Left renal cortex interstitium (tissue), 4 donors: ENCODE results near the gene OR51F1. TPM values are rescaled to one million over a fixed set of nuclear protein-coding genes. Genes with fewer than 3 reads are reported as not detected.
"Not testable (repeated sequence)": the region's sequence is repeated elsewhere in the genome, so short reads cannot be mapped to it uniquely, and the experiment has no call there.

Source experiments
- DNase-seq, 4 donors: peaks; one replicate each; pipeline ENCODE4 v3.0.0-alpha.2; 2013; ENCODE audit warnings: low read depth in 4 of 4, low spot score in 2 of 4, missing footprints in 1 of 4
- polyA plus RNA-seq, 4 donors: library from polyadenylated mRNA; unstranded; fragments of 120-200 nt; gene quantifications; one replicate each; pipeline ENCODE4 v1.2.1, GENCODE V29; 2013; ENCODE audit not compliant: insufficient read length in 4 of 4

The OR51F1 gene, protein sequence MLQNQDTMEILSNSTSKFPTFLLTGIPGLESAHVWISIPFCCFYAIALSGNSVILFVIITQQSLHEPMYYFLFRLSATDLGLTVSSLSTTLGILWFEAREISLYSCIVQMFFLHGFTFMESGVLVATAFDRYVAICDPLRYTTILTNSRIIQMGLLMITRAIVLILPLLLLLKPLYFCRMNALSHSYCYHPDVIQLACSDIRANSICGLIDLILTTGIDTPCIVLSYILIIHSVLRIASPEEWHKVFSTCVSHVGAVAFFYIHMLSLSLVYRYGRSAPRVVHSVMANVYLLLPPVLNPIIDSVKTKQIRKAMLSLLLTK
- not detected for polyA plus RNA-seq

DNA sequence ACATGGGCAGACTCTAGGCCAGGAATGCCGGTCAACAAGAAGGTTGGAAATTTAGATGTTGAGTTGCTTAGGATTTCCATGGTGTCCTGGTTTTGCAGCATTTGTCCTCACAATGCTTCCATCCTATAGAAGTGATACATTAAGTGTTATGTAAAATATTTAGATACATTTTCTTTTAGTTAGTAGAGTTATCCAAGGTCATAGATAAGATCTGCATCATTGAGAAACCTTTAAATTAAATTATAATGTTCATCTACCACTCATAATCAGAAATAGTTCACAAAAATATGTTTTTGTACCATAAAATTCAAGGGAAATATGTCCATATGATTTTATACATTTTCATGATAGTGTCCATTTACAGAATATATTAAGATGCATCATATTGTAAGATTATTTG, at the start of gene OR51F1:
OR51F1 (minus strand) TSS at position 101 of the 400 bp plus-strand sequence; CDS start at position 101, 0 bp downstream.
- no peak for DNase-seq

DNA sequence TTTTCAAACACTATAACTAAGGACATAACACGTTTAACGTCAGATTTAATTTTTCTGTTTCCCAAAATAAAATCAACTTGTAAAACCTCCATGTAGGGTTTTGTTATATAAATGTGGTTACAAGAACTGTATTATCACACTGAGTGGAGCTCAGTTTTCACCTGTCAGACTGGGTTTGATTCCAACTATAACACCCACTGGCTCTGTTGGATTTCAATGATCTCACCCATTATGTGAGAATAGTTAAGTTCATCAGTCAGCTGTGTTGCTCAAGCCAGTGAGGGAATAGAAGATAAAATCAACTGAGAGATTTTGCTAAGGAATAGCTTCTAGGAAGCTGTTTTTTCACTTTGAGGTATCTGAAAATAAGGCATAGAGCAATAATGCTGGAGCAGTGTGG, 39.5 kb upstream of the OR51F1 start:
- no peak for DNase-seq

DNA sequence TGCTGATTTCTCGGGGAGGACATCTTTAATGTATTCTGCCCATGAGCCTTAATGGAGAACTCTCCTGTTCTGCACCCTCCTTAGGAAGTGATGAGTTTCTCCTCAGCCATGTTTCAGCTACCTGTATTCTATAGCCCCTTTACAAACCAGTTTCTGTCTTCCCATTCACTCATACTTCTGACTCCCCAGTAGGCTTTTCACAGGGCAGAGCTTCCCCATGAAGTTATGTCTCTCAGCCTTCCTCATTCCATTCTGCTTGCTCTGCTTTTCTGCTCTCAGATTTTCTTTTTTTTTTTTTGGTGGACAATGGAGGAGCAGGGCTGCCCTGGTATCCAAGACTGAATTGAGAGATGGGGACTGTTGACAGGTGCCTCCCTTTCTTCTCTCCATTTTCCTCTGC, 38.7 kb upstream of the OR51F1 start:
- no peak for DNase-seq

DNA sequence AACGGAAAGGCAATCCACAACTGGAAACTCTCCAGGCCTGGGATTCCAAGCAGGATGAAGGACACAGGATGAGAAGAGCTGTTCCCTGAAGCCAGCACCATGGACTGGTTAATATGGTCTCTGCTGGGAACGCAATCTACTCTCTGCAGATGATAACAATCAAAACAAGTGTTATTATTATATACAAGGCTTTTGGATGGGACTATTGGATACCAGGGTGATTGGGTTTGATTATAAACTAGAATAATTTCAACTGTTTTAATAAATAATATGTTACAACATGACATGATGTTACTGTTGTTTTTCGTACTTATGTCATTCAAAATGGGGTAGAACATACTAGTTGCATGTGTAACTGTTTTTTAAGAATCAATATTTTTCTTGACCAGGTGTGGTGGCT, 34.5 kb upstream of the OR51F1 start, which contains the start of gene OR52R1:
OR52R1 (minus strand) TSS at position 101 of the 400 bp plus-strand sequence; CDS start at position 101, 0 bp downstream.
- DNase-seq = no peak

DNA sequence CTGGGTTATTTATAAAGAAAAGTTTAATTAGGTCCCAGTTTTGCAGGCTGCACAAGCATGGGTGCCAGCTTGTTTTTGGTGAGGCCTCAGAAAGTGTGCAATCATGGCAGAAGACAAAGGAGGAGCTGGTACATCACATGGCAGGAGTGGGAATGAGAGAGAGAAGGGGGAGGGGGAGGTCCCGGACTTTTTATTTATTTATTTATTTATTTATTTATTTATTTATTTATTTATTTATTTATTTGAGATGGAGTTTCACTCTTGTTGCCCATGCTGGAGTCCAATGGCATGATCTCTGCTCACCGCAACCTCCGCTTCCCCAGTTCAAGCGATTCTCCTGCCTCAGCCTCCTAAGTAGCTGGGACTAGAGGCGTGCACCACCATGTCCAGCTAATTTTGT, 31.6 kb upstream of the OR51F1 start:
- DNase-seq = not testable (repeated sequence)

DNA sequence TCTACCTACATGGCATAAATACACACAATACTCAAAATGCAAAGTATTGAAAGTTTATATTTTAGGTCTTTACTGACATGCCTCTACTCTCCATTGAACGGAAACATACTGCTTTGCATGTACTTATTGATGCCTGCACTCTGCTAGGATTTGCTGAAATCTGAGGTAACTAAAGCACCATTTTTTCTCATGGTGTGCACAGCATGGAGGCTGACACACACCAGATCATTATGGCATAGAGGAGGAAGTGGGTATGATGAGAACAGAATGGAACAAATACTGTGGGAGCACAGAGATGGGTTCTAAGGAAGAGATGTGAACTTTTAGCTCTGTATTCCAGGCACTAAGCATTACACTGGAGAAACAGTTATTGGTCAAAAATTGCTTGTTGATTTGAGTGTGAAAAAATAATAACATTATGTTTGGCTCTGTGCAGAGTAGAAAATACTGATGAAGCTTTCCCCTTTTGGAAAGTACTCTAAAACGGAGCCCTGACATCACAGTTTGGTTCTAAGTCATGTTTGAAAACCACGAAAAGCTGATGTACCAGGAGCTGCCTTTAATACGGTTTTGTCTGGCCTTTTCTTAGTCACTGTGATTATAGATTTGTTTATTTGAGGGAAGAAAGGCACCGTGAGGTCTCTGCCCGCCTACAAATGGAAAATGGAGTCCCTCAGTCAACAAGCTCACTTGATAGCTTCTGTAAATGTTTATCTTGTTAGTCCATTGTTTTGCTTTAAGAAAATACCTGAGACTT, 28.9 kb upstream of the OR51F1 start:
- DNase-seq = no peak

DNA sequence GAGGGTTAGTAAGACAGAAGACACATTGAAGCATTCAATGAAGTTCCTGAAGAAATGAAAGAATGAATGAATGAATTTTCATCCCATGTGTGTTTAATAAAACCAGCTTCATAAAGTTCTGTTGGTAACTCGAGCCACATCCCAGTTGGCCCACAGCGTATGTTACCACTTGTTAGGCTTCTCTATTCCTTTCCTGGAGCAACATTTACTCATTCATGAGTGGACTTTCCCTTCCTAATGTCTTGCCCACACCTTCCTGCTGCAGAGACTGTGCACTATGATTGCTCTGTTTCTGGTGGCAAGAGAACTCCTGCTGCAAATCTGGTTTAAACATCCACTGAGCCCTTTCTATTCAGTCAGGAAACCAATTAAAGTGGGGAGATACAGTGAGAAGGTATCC, 27.5 kb upstream of the OR51F1 start:
- DNase-seq = no peak

DNA sequence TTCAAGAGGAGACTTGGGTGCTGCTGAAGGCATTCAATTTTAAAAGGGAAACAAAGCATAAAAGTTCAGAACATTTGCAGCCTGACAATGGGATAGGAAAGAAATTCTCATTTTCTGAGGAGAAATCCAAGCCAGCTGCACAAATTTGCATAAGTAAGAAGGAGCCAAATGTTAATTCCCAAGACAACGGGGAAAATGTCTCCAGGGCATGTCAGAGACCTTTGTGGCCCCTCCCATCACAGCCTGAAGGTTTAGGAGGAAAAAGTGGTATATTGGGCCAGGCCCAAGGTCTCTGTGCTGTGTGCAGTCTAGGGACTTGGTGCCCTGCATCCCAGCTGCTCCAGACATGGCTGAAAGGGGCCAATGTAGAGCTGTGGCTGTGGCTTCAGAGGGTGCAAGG, 12.7 kb upstream of the OR51F1 start:
- DNase-seq = no peak

DNA sequence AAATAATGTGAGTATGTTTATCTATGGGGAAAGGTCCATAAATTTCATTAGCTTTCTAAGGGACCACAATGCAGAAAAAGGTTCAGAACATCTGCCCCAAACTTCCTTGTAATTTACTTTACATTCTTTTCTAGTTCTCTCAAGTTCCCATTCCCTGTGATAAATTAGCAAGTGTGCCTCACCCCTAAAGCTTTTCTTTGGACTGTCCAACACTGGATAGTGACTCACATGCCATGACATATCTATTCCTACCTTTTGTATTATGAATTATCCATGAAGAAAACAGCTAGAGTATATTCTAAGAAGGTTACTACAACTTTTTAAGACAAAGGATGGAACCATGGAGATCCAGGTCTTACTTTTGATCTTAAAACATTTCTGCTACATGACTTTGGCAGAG, 1.6 kb downstream of the OR51F1 start:
- DNase-seq = no peak

DNA sequence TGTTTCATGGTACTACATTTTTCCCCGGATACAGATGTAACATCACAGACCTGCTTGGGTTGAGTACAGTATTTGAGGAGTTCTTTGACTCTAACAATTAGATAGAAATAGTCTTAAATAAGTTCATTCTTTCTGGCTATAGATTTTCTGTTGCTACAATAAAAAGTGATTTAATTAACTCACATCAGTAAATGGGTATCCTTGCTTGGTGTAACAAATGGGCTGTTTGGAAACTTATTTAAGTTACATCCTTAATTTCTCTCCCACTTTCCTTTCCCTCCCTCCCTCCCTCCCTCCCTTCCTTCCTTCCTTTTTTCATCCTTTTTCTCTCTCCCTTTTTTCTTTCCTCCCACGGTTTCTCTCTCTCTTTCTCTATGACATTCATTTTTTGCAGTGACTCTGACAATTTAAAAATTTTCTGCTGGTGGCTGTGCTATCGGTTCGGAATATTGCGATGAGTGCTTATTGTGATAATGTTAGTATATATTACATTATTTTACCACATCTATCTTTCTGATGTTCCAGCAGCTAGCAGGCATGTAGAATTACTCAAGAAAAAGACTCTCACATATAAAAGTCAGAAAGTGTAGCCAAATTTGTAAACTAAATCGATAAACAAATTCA, 3.2 kb downstream of the OR51F1 start:
- DNase-seq = no peak

DNA sequence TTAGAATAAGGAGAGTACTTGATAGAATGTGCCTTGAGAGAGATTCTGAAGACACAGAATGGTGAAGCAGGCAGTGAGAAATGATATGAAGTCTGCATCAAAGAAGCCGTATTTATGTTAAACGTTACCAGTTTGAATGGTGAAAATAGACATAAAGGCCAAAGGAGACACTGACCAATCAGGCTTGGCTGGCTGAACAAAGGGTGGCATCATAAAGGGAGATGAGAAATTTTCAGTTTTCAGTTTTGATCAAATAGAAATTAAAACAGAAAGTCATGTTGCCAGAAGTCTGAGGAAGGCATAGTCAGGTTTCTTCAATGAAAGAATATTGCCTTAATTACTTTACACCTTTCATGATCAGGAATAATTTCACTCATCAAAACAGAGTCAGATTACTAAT, 6.6 kb downstream of the OR51F1 start:
- DNase-seq = no peak

DNA sequence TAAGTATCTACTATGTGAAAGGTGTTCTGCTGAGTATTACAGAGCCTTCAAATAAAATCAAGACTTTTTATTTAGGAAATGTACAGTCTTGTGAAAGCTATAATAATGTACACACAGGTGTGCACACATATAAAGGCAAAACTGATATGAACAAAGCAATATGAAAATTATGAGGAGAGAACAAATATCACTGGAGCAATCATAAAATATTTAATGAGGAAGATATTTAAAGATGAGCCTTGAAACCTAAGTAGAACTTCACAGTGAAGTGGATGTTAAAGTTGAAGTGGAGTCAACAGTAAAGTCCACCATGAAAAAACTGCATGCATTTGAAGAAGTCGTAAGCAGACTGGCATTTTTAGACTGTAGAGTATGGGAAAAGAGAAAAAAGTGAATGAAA, 18.5 kb downstream of the OR51F1 start:
- no peak for DNase-seq

DNA sequence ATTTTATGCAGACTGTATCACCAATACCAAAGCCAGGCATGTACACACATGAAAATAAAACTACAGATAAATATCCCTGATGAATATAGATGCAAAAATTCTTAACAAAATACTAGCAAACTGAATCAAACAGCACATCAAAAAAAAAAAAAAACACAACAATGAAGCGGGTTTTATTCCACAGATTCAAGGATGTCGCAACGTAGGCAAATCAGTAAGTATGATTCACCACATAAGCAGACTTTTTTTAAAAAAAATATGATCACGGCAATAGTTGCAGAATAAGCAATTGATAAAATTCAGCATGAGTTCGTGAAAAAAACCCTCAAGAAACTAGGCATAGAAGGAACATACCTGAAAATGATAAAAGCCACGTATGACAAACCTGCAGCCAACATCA, 21.3 kb downstream of the OR51F1 start:
- no peak for DNase-seq

DNA sequence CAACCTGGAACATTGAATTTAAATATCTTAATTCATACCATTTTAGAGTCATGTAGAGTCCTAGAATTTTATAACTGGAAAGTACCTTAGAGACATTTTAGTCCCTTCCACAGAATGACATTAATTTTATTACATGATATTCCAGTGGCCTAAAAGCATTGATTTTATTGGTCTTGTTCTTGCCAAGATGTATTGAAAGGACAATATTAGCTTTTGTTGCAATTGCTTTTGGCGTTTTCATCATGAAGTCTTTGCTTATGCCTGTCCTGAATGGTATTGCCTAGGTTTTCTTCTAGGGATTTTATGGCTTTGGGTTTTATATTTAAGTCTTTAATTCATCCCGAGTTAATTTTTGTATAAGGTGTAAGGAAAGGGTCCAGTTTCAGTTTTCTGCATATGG, 29.0 kb downstream of the OR51F1 start:
- DNase-seq = no peak

DNA sequence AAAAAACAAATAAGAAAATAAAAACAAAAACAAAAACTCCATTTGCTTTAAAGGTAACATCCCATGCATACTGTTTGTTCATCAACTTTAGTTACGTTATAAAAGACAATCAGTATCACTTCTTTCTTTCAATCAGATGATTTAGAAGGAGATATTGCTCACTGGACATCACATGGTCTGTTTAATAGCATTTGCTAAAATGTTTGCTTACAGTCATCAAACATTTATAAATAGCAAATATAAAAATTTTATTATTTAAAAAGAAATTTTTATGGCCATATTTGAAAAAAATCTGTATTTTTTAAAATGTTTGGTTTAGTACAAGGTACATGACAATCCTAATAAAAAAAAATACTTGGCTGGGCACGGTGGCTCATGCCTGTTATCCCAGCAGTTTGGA, 42.6 kb downstream of the OR51F1 start:
- no peak for DNase-seq

DNA sequence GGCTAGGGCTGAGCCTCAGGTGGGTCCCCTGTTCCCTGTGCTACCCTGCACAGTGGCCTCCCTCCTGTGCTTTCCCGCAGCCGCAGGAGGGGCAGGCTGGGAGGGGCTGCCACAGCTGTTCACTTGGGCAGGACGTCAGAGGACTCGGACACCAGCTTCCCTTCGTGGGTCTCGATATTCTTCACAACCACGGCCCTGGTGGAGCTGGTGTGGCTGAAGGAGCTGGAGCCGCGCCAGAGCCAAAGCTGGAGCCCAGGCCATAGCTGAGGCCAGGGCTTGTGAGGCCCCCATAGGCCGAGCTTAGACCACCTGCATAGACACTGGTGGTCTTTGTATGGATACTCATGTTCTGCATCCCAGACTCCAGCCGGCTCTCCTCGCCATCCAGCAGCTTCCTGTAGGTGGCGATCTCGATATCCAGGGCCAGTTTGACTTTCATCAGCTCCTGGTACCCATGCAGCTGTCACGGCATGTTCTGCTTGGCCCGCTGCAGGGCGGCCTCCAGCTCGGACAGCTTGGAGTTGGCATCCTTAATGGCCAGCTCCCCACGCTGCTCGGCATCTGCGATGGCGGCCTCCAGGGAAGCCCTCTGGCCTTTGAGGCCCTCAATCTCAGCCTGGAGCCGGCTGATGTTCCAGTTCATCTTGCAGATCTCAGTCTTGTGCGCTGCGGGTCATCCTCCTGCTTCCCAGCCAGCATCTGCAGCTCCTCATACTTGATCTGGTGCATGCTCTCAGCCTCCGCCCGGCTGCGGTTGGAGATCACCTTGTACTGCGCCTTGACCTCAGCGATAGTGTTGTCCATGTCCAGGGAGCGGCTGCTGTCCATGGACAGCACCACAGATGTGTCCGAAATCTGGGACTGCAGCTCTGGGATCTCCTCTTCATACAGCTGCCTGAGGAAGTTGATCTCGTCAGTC, 46.9 kb downstream of the OR51F1 start:
- not testable (repeated sequence) for DNase-seq
